Transverse colon (tissue), 4 donors: ENCODE results near the gene TNFSF9. TPM values are rescaled to one million over a fixed set of nuclear protein-coding genes. Genes with fewer than 3 reads are reported as not detected.

Source experiments
- DNase-seq: peaks from one replicate; pipeline ENCODE4 v3.0.0-alpha.2; 2019
- H3K27ac ChIP-seq, 4 donors: fragments of 200-600 bp; sonication (generic); 2 replicates each; pipeline ENCODE4 v1.5.1; 2016 to 2018; ENCODE audit warnings: inconsistent platforms in 4 of 4
- H3K27me3 ChIP-seq: fragments of 200-600 bp; sonication (generic); 2 replicates; pipeline ENCODE4 v1.5.1; 2017; ENCODE audit warnings: inconsistent platforms
- H3K36me3 ChIP-seq, 4 donors: fragments of 200-600 bp; sonication (generic); 2 replicates each; pipeline ENCODE4 v1.5.1; 2017 to 2019; ENCODE audit warnings: inconsistent platforms in 4 of 4
- H3K4me1 ChIP-seq, 4 donors: fragments of 200-600 bp; sonication (generic); 2 replicates each; pipeline ENCODE4 v1.5.1; 2017 to 2020; ENCODE audit warnings: inconsistent platforms in 4 of 4
- H3K4me3 ChIP-seq, 4 donors: fragments of 200-600 bp; sonication (generic); 1 replicate in 1 of 4; 2 replicates in 3 of 4; pipeline versions ENCODE4 v1.5.1 to v1.6.1; 2017 to 2019; ENCODE audit warnings: inconsistent platforms in 4 of 4
- H3K9me3 ChIP-seq, 2 donors: fragments of 200-600 bp; sonication (generic); 2 replicates each; pipeline ENCODE4 v1.5.1; 2017 to 2019; ENCODE audit warnings: inconsistent platforms in 2 of 2
- EP300 ChIP-seq: sonication (generic); formaldehyde crosslinking; IDR thresholded peaks from one replicate; pipeline ENCODE4 v1.6.1; 2017; ENCODE audit warnings: antibody characterized with exemption, low read depth
- POLR2A ChIP-seq: fragments of 450-650 bp; IDR thresholded peaks from one replicate; pipeline ENCODE4 v1.6.1; 2016; ENCODE audit warnings: antibody characterized with exemption, mild to moderate bottlenecking, moderate library complexity
- POLR2AphosphoS5 ChIP-seq, 3 donors: sonication (generic); formaldehyde crosslinking; IDR thresholded peaks; one replicate each; pipeline ENCODE4 v1.6.1; 2016; ENCODE audit warnings: antibody characterized with exemption in 3 of 3
- WGBS, 2 donors: methylation state at CpG; one replicate each; pipeline ENCODE4 v1.1.5; 2018; ENCODE audit warnings: low coverage in 1 of 2; 5-methylcytosine and 5-hydroxymethylcytosine counted together
- in situ Hi-C, 4 donors: fragments of 200-750 bp; cut with MboI; loops; one replicate each; pipeline versions ENCODE4 v1.15.0 to v1.15.1; 2017; ENCODE audit warnings: low sequenced_read_pairs in 3 of 4, low pct_ligation_motif_present in 1 of 4, low pct_unique_long_range_greater_than_20kb in 1 of 4
- intact Hi-C: fragments of 100-400 bp; cut with DNase I; formaldehyde crosslinking; loops from one replicate; pipeline ENCODE4 v1.15.1; 2023; ENCODE audit warnings: low total_unique reads
- total RNA-seq, 4 donors: library from RNA; depleted of rRNA; stranded (reverse); fragments of >200 nt; gene quantifications; one replicate each; pipeline ENCODE4 v1.1.0, GENCODE V29; 2016
- TF ChIP-seq, protein P1 (sequence below), 5 experiments: fragments of 200-600 bp in 3 of 5; fragments of 450-650 bp in 2 of 5; sonication (generic) in 3 of 5; IDR thresholded peaks; 1 replicate in 2 of 5; 2 replicates in 3 of 5; pipeline ENCODE4 v1.5.1; 2016 to 2017; ENCODE audit warnings: antibody characterized with exemption in 5 of 5, inconsistent platforms in 3 of 5, mild to moderate bottlenecking in 2 of 5, moderate library complexity in 1 of 5

TNFSF9 gene
- total RNA-seq, 4 donors from 2014 or later = 0.95 to 2.7 TPM; not detected in 2

DNA sequence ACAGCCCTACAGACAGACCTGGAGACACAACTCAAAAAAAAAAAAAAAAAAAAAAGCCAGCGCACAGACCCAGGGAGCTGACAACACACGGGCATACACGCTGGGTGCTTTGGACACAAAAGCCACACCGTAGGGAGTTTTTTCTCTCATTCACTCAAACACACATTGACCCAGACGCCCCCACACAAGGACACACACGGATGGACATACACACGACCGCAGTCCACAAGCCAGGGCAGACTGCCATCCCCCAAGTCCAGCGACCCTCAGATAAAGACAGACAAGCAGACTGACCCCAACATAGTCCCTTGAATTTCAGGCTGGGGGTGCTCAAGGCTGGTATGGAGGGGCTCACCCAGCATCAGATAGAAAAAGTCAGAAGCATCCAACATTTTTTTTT lies 16.7 kb upstream of the TNFSF9 start:
- Histone ChIP-seq H3K36me3 (no peaks in the 10 kb centered on the region), H3K27me3 (no peaks in the 10 kb centered on the region), H3K4me3 (no peak overlapping the region), H3K9me3 (no peaks in the 10 kb centered on the region), H3K27ac (no peak overlapping the region), H3K4me1 (peaks cover 0 to 10% (median 5%) of the 10 kb centered on the region in 4 donors)
- DNase-seq = no peak
- intact Hi-C loops (loop anchor here (10.0 kb wide), 1 partner anchor 351 kb away; no protein-coding TSS in a partner anchor), in situ Hi-C loops (loop anchor here (10.0 to 25.0 kb wide), 5 partner anchors 111 to 351 kb away; no protein-coding TSS in a partner anchor)
- no peak for TF ChIP-seq POLR2A
- TF ChIP-seq, protein P1, sequence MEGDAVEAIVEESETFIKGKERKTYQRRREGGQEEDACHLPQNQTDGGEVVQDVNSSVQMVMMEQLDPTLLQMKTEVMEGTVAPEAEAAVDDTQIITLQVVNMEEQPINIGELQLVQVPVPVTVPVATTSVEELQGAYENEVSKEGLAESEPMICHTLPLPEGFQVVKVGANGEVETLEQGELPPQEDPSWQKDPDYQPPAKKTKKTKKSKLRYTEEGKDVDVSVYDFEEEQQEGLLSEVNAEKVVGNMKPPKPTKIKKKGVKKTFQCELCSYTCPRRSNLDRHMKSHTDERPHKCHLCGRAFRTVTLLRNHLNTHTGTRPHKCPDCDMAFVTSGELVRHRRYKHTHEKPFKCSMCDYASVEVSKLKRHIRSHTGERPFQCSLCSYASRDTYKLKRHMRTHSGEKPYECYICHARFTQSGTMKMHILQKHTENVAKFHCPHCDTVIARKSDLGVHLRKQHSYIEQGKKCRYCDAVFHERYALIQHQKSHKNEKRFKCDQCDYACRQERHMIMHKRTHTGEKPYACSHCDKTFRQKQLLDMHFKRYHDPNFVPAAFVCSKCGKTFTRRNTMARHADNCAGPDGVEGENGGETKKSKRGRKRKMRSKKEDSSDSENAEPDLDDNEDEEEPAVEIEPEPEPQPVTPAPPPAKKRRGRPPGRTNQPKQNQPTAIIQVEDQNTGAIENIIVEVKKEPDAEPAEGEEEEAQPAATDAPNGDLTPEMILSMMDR (IDR thresholded peaks at IDR 0.05) = no peak
- TF ChIP-seq EP300 = no peak
- TF ChIP-seq POLR2AphosphoS5 (IDR thresholded peaks at IDR 0.05) = no peak
- 68 to 80% methylated on average over 5 to 9 of the region's 9 CpGs for WGBS, 2 donors

DNA sequence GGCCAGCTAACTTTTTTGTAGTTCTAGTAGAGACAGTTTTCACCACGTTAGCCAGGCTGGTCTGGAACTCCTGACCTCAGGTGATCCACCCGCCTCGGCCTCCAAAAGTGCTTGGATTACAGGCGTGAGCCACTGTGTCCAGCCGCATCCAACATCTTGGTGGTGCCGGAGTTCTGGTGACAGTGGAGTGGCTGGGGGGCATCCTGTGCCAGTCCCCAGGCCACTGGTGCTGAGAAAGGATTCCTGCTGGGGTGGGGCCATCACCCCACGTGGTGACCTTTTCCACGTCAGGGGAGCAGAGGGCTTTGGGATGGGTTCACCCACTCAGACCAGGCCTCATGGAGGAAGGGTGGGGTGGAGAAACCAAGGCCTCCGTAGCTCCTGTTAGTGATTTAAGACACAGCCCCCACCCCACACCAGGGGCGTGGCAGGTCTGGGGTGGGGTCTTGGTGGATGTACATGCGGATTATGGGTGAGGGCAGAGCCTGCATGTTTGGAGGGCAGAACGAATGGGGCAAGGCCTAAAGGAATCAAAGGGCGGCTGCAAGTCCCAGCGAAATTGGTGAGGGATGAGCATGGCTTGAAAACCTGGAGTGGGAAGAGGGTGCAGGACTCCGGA lies 15.8 kb upstream of the TNFSF9 start:
- Histone ChIP-seq H3K9me3 (no peaks in the 10 kb centered on the region), H3K36me3 (no peaks in the 10 kb centered on the region), H3K27ac (no peak overlapping the region), H3K27me3 (no peaks in the 10 kb centered on the region), H3K4me3 (no peak overlapping the region), H3K4me1 (peaks cover 0 to 10% (median 5%) of the 10 kb centered on the region in 4 donors)
- TF ChIP-seq POLR2A (no peak), EP300 (no peak), POLR2AphosphoS5 (IDR thresholded peaks at IDR 0.05) (no peak)
- TF ChIP-seq, protein P1 (IDR thresholded peaks at IDR 0.05) = no peak
- in situ Hi-C loops = loop anchor here (10.0 to 25.0 kb wide), 5 partner anchors 110 to 350 kb away; no protein-coding TSS in a partner anchor
- 78% methylated on average over 15 of the region's 15 CpGs; no CpG with 5 or more reads in 1 of the 2 donors for WGBS, 2 donors
- no peak for DNase-seq
- intact Hi-C loops = loop anchor here (10.0 kb wide), 1 partner anchor 350 kb away; no protein-coding TSS in a partner anchor

DNA sequence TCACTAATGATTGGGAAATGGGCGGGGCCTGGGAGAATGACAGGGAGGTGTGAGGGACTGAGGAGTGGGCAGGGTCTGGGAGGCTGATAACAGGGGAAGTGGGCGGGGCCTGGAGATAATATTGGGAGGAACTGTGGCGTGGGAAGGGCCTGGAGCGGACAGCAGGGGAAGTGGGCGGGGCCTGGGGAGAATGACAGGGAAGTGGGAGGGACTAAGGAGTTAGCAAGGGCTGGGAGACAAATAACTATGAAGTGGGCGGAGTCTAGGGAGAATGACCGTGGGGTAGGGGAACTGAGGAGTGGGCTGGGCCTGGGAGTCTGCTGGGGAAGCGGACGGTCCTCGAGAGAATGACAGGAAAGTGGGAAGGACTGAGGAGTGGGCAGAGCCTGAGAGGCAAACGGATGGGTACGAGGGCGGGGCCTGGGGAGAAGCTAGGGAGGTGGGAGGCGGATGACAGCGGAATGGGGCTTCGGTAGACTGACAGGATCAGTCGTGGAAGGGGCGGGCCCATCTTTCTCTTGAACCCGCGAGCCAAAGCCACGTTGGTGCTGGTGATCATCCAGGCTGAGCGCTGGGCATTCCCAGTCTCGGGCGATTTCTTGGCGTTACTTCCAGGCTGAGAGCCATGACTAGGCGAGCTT lies 14.7 kb upstream of the TNFSF9 start:
- WGBS, 2 donors = 0 to 3% methylated on average over 2 to 22 of the region's 26 CpGs
- in situ Hi-C loops = loop anchor here (10.0 to 25.0 kb wide), 5 partner anchors 109 to 349 kb away; no protein-coding TSS in a partner anchor

More for the DNA sequence above, 14.7 kb upstream of the TNFSF9 start:
- Histone ChIP-seq H3K4me3 (peak overlapping the region; percentile 41 to 62 (median 61)), H3K4me1 (peaks cover 0 to 10% (median 5%) of the 10 kb centered on the region in 4 donors), H3K27me3 (no peaks in the 10 kb centered on the region), H3K27ac (peak overlapping the region; percentile 68 to 81 (median 72)), H3K9me3 (no peaks in the 10 kb centered on the region), H3K36me3 (no peaks in the 10 kb centered on the region)
- TF ChIP-seq EP300 (no peak), POLR2A (peak; percentile 17), POLR2AphosphoS5 (IDR thresholded peaks at IDR 0.05) (no peak)
- TF ChIP-seq, protein P1 (IDR thresholded peaks at IDR 0.05) = no peak
- intact Hi-C loops = loop anchor here (10.0 kb wide), 1 partner anchor 349 kb away; no protein-coding TSS in a partner anchor
- DNase-seq = peak; percentile 95
